Vagina (tissue), 2 donors: ENCODE measurements around the gene LARP1. TPM values are rescaled to one million over a fixed set of nuclear protein-coding genes. Genes with fewer than 3 reads are reported as not detected.

Source experiments
- DNase-seq, 2 donors: peaks; one replicate each; pipeline ENCODE4 v3.0.0-alpha.2; 2017; ENCODE audit errors: extremely low spot score in 2 of 2
- H3K27ac ChIP-seq: fragments of 200-600 bp; sonication (generic); one replicate; pipeline ENCODE4 v1.5.1; 2019
- H3K27me3 ChIP-seq: fragments of 200-600 bp; sonication (generic); one replicate; pipeline ENCODE4 v1.5.1; 2019
- H3K36me3 ChIP-seq, 2 donors: fragments of 200-600 bp; sonication (generic); one replicate each; pipeline ENCODE4 v1.5.1; 2017 to 2019
- H3K4me1 ChIP-seq: fragments of 200-600 bp; sonication (generic); one replicate; pipeline ENCODE4 v1.5.1; 2019
- H3K4me3 ChIP-seq, 2 donors: fragments of 200-600 bp; sonication (generic); 1 replicate in 1 of 2; 2 replicates in 1 of 2; pipeline ENCODE4 v1.5.1; 2016 to 2019
- H3K9me3 ChIP-seq: fragments of 200-600 bp; sonication (generic); one replicate; pipeline ENCODE4 v1.5.1; 2019
- CTCF ChIP-seq, 3 experiments: fragments of 450-650 bp in 2 of 3; fragments of 200-600 bp in 1 of 3; sonication (generic) in 1 of 3; IDR thresholded peaks; one replicate each; pipeline ENCODE4 v1.5.1; 2017 to 2019; ENCODE audit warnings: antibody characterized with exemption in 3 of 3, mild to moderate bottlenecking in 2 of 3, moderate library complexity in 2 of 3
- POLR2A ChIP-seq, 2 donors: fragments of 450-650 bp; IDR thresholded peaks; one replicate each; pipeline ENCODE4 v1.6.1; 2017; ENCODE audit warnings: antibody characterized with exemption in 2 of 2, mild to moderate bottlenecking in 2 of 2, moderate library complexity in 2 of 2
- POLR2AphosphoS5 ChIP-seq, 2 donors: sonication (generic); formaldehyde crosslinking; IDR thresholded peaks; one replicate each; pipeline ENCODE4 v1.9.0; 2017; ENCODE audit warnings: antibody characterized with exemption in 2 of 2, mild to moderate bottlenecking in 2 of 2, low read depth in 1 of 2; ENCODE audit not compliant: insufficient read depth in 1 of 2
- intact Hi-C: fragments of 100-400 bp; cut with DNase I; formaldehyde crosslinking; loops from one replicate; pipeline ENCODE4 v1.15.1; 2023
- total RNA-seq: library from RNA; depleted of rRNA; stranded (reverse); fragments of >200 nt; gene quantifications from one replicate; pipeline ENCODE4 v1.2.3, GENCODE V29; 2016

The LARP1 gene
- total RNA-seq, 1 donor from 2014 or later = 98.0 TPM

- intact Hi-C loops = no loop called here
- no peak overlapping the region for H3K27ac ChIP-seq
- H3K4me1 ChIP-seq = peaks cover 98% of the 10 kb centered on the region
- no peak overlapping the region for H3K4me3 ChIP-seq
- no peaks in the 10 kb centered on the region for H3K36me3 ChIP-seq
- no peaks in the 10 kb centered on the region for H3K27me3 ChIP-seq
- TF ChIP-seq CTCF (IDR thresholded peaks at IDR 0.05) = no peak
- TF ChIP-seq POLR2A (IDR thresholded peaks at IDR 0.05) = no peak
- no peak for TF ChIP-seq POLR2AphosphoS5 (IDR thresholded peaks at IDR 0.05; ENCODE audit: insufficient read depth in 1 of 2, low read depth in 1 of 2)
- no peak for DNase-seq
- H3K9me3 ChIP-seq = no peaks in the 10 kb centered on the region
Observed at GRCh38 chr5:154766558-154767281, 11.5 kb downstream of the LARP1 start.

- no peak for TF ChIP-seq CTCF (IDR thresholded peaks at IDR 0.05)
- TF ChIP-seq POLR2A (IDR thresholded peaks at IDR 0.05) = no peak
- TF ChIP-seq POLR2AphosphoS5 (IDR thresholded peaks at IDR 0.05; ENCODE audit: insufficient read depth in 1 of 2, low read depth in 1 of 2) = no peak
- no peak for DNase-seq
- H3K4me1 ChIP-seq = peaks cover 93% of the 10 kb centered on the region
- no peak overlapping the region for H3K4me3 ChIP-seq
- H3K27ac ChIP-seq = no peak overlapping the region
- H3K27me3 ChIP-seq = no peaks in the 10 kb centered on the region
- no peaks in the 10 kb centered on the region for H3K9me3 ChIP-seq
- no peaks in the 10 kb centered on the region for H3K36me3 ChIP-seq
- intact Hi-C loops = no loop called here
Observed at GRCh38 chr5:154767576-154767975, 12.4 kb downstream of the LARP1 start.

- Histone ChIP-seq H3K27ac (no peak overlapping the region), H3K36me3 (no peaks in the 10 kb centered on the region), H3K27me3 (no peaks in the 10 kb centered on the region), H3K4me3 (no peak overlapping the region), H3K4me1 (peaks cover 89% of the 10 kb centered on the region), H3K9me3 (no peaks in the 10 kb centered on the region)
- no peak for TF ChIP-seq POLR2A (IDR thresholded peaks at IDR 0.05)
- no peak for TF ChIP-seq POLR2AphosphoS5 (IDR thresholded peaks at IDR 0.05; ENCODE audit: insufficient read depth in 1 of 2, low read depth in 1 of 2)
- TF ChIP-seq CTCF (IDR thresholded peaks at IDR 0.05) = no peak
- no peak for DNase-seq
- intact Hi-C loops = no loop called here
Observed at GRCh38 chr5:154768207-154768606, 13.0 kb downstream of the LARP1 start.

- Histone ChIP-seq H3K9me3 (no peaks in the 10 kb centered on the region), H3K4me3 (no peak overlapping the region), H3K27me3 (no peaks in the 10 kb centered on the region), H3K36me3 (no peaks in the 10 kb centered on the region), H3K27ac (no peak overlapping the region), H3K4me1 (peaks cover 91% of the 10 kb centered on the region)
- TF ChIP-seq POLR2A (IDR thresholded peaks at IDR 0.05) = no peak
- intact Hi-C loops = no loop called here
- no peak for DNase-seq
Observed at GRCh38 chr5:154770111-154770510, 14.9 kb downstream of the LARP1 start.

- Histone ChIP-seq H3K27ac (no peak overlapping the region), H3K4me3 (no peak overlapping the region), H3K27me3 (no peaks in the 10 kb centered on the region), H3K36me3 (no peaks in the 10 kb centered on the region), H3K9me3 (no peaks in the 10 kb centered on the region), H3K4me1 (peaks cover 91% of the 10 kb centered on the region)
- intact Hi-C loops = no loop called here
- TF ChIP-seq POLR2A (IDR thresholded peaks at IDR 0.05) = no peak
- no peak for TF ChIP-seq POLR2AphosphoS5 (IDR thresholded peaks at IDR 0.05; ENCODE audit: insufficient read depth in 1 of 2, low read depth in 1 of 2)
- no peak for TF ChIP-seq CTCF (IDR thresholded peaks at IDR 0.05)
- DNase-seq = no peak
Observed at GRCh38 chr5:154771383-154771901, 16.3 kb downstream of the LARP1 start.
